Left forelimb (tissue), 1 donor: ENCODE measurements around the gene FBXL22.
A peak's percentile ranks its signal among the peaks of the same experiment; 100 is the strongest.

Experiments used
- DNase-seq: peaks from one replicate; pipeline ENCODE4 v3.0.0-alpha.2; 2018; ENCODE audit warnings: low spot score

The FBXL22 gene

GRCh38 chr15:63597038-63597790, at the start of gene FBXL22:
Gene FBXL22, plus strand, starts transcription at chr15:63597387. Its CDS starts 6 bp downstream, at chr15:63597393.
- peak; percentile 78 for DNase-seq

GRCh38 chr15:63551400-63551799, 45.8 kb upstream of the FBXL22 start:
- no peak for DNase-seq

GRCh38 chr15:63553388-63553791, 43.8 kb upstream of the FBXL22 start:
- DNase-seq: no peak

GRCh38 chr15:63554337-63554927, 42.8 kb upstream of the FBXL22 start:
- no peak for DNase-seq

- DNase-seq: no peak
These were observed 41.7 kb upstream of the FBXL22 start for GRCh38 chr15:63555507-63555906.

- DNase-seq: no peak
These were observed 40.9 kb upstream of the FBXL22 start for GRCh38 chr15:63556246-63556645.

GRCh38 chr15:63556736-63557135, 40.5 kb upstream of the FBXL22 start:
- DNase-seq: no peak

- no peak for DNase-seq
These were observed 37.4 kb upstream of the FBXL22 start for GRCh38 chr15:63559753-63560152.

GRCh38 chr15:63560741-63561448, 36.3 kb upstream of the FBXL22 start:
- no peak for DNase-seq

- no peak for DNase-seq
These were observed 33.1 kb upstream of the FBXL22 start for GRCh38 chr15:63564093-63564492.

- DNase-seq: no peak
These were observed 31.5 kb upstream of the FBXL22 start for GRCh38 chr15:63565536-63566186.

- no peak for DNase-seq
These were observed 24.3 kb upstream of the FBXL22 start for GRCh38 chr15:63572749-63573464.

- no peak for DNase-seq
These were observed 23.7 kb upstream of the FBXL22 start for GRCh38 chr15:63573533-63573932.

GRCh38 chr15:63575312-63575711, 21.9 kb upstream of the FBXL22 start:
- DNase-seq: no peak

GRCh38 chr15:63576441-63576840, 20.7 kb upstream of the FBXL22 start:
- no peak for DNase-seq

- no peak for DNase-seq
These were observed 15.0 kb upstream of the FBXL22 start for GRCh38 chr15:63582179-63582578.

- no peak for DNase-seq
These were observed 14.3 kb upstream of the FBXL22 start for GRCh38 chr15:63582718-63583426.

GRCh38 chr15:63586790-63587189, 10.4 kb upstream of the FBXL22 start:
- no peak for DNase-seq

GRCh38 chr15:63587527-63587926, 9.7 kb upstream of the FBXL22 start:
- DNase-seq: no peak

- DNase-seq: no peak
These were observed 8.4 kb upstream of the FBXL22 start for GRCh38 chr15:63588826-63589225.
